Transverse colon (tissue), 4 donors: Measurements from ENCODE around the gene DCAF4L1. TPM values are rescaled to one million over a fixed set of nuclear protein-coding genes. Genes with fewer than 3 reads are reported as not detected.

ENCODE experiments used
- DNase-seq: peaks from one replicate; pipeline ENCODE4 v3.0.0-alpha.2; 2019
- H3K27ac ChIP-seq, 4 donors: fragments of 200-600 bp; sonication (generic); 2 replicates each; pipeline ENCODE4 v1.5.1; 2016 to 2018; ENCODE audit warnings: inconsistent platforms in 4 of 4
- H3K27me3 ChIP-seq: fragments of 200-600 bp; sonication (generic); 2 replicates; pipeline ENCODE4 v1.5.1; 2017; ENCODE audit warnings: inconsistent platforms
- H3K36me3 ChIP-seq, 4 donors: fragments of 200-600 bp; sonication (generic); 2 replicates each; pipeline ENCODE4 v1.5.1; 2017 to 2019; ENCODE audit warnings: inconsistent platforms in 4 of 4
- H3K4me1 ChIP-seq, 4 donors: fragments of 200-600 bp; sonication (generic); 2 replicates each; pipeline ENCODE4 v1.5.1; 2017 to 2020; ENCODE audit warnings: inconsistent platforms in 4 of 4
- H3K4me3 ChIP-seq, 4 donors: fragments of 200-600 bp; sonication (generic); 1 replicate in 1 of 4; 2 replicates in 3 of 4; pipeline versions ENCODE4 v1.5.1 to v1.6.1; 2017 to 2019; ENCODE audit warnings: inconsistent platforms in 4 of 4
- H3K9me3 ChIP-seq, 2 donors: fragments of 200-600 bp; sonication (generic); 2 replicates each; pipeline ENCODE4 v1.5.1; 2017 to 2019; ENCODE audit warnings: inconsistent platforms in 2 of 2
- CTCF ChIP-seq, 5 experiments: fragments of 200-600 bp in 3 of 5; fragments of 450-650 bp in 2 of 5; sonication (generic) in 3 of 5; IDR thresholded peaks; 1 replicate in 2 of 5; 2 replicates in 3 of 5; pipeline ENCODE4 v1.5.1; 2016 to 2017; ENCODE audit warnings: antibody characterized with exemption in 5 of 5, inconsistent platforms in 3 of 5, mild to moderate bottlenecking in 2 of 5, moderate library complexity in 1 of 5
- EP300 ChIP-seq: sonication (generic); formaldehyde crosslinking; IDR thresholded peaks from one replicate; pipeline ENCODE4 v1.6.1; 2017; ENCODE audit warnings: antibody characterized with exemption, low read depth
- POLR2A ChIP-seq: fragments of 450-650 bp; IDR thresholded peaks from one replicate; pipeline ENCODE4 v1.6.1; 2016; ENCODE audit warnings: antibody characterized with exemption, mild to moderate bottlenecking, moderate library complexity
- POLR2AphosphoS5 ChIP-seq, 3 donors: sonication (generic); formaldehyde crosslinking; IDR thresholded peaks; one replicate each; pipeline ENCODE4 v1.6.1; 2016; ENCODE audit warnings: antibody characterized with exemption in 3 of 3
- WGBS, 2 donors: methylation state at CpG; one replicate each; pipeline ENCODE4 v1.1.5; 2018; ENCODE audit warnings: low coverage in 1 of 2; 5-methylcytosine and 5-hydroxymethylcytosine counted together
- in situ Hi-C, 4 donors: fragments of 200-750 bp; cut with MboI; loops; one replicate each; pipeline versions ENCODE4 v1.15.0 to v1.15.1; 2017; ENCODE audit warnings: low sequenced_read_pairs in 3 of 4, low pct_ligation_motif_present in 1 of 4, low pct_unique_long_range_greater_than_20kb in 1 of 4
- intact Hi-C: fragments of 100-400 bp; cut with DNase I; formaldehyde crosslinking; loops from one replicate; pipeline ENCODE4 v1.15.1; 2023; ENCODE audit warnings: low total_unique reads
- total RNA-seq, 4 donors: library from RNA; depleted of rRNA; stranded (reverse); fragments of >200 nt; gene quantifications; one replicate each; pipeline ENCODE4 v1.1.0, GENCODE V29; 2016

The DCAF4L1 gene
- total RNA-seq, 4 donors from 2014 or later = 0.14 to 0.32 TPM; not detected in 2

- WGBS, 2 donors = 95% methylated on average over 4 of the region's 4 CpGs; no CpG with 5 or more reads in 1 of the 2 donors
- H3K36me3 ChIP-seq = no peaks in the 10 kb centered on the region
- intact Hi-C loops (no loop called here), in situ Hi-C loops (no loop called here)
- no peak for DNase-seq
- TF ChIP-seq CTCF (IDR thresholded peaks at IDR 0.05) = peak in 2 of 5 experiments; percentile 19 to 22
- TF ChIP-seq EP300 = no peak
- no peak overlapping the region for H3K4me3 ChIP-seq
- no peak overlapping the region for H3K27ac ChIP-seq
- H3K4me1 ChIP-seq = no peaks in the 10 kb centered on the region
- no peaks in the 10 kb centered on the region for H3K9me3 ChIP-seq
- no peaks in the 10 kb centered on the region for H3K27me3 ChIP-seq
Measured at GRCh38 chr4:41963105-41963504, 18.5 kb upstream of the DCAF4L1 start.

- DNase-seq = no peak
- TF ChIP-seq EP300 (no peak), CTCF (IDR thresholded peaks at IDR 0.05) (no peak), POLR2A (no peak), POLR2AphosphoS5 (IDR thresholded peaks at IDR 0.05) (no peak)
- Histone ChIP-seq H3K9me3 (no peaks in the 10 kb centered on the region), H3K4me3 (no peak overlapping the region), H3K36me3 (no peaks in the 10 kb centered on the region), H3K27me3 (no peaks in the 10 kb centered on the region), H3K27ac (no peak overlapping the region), H3K4me1 (no peaks in the 10 kb centered on the region)
- 98 to 100% methylated on average over 1 of the region's 1 CpG for WGBS, 2 donors
- intact Hi-C loops = no loop called here
- in situ Hi-C loops = no loop called here
Measured at GRCh38 chr4:41964401-41964800, 17.2 kb upstream of the DCAF4L1 start.

GRCh38 chr4:41967392-41967791, 14.2 kb upstream of the DCAF4L1 start:
- Histone ChIP-seq H3K4me3 (no peak overlapping the region), H3K27ac (no peak overlapping the region), H3K36me3 (no peaks in the 10 kb centered on the region), H3K9me3 (no peaks in the 10 kb centered on the region), H3K27me3 (no peaks in the 10 kb centered on the region), H3K4me1 (no peaks in the 10 kb centered on the region)
- intact Hi-C loops (no loop called here), in situ Hi-C loops (no loop called here)
- no peak for TF ChIP-seq POLR2AphosphoS5 (IDR thresholded peaks at IDR 0.05)
- TF ChIP-seq EP300 = no peak
- no peak for TF ChIP-seq CTCF (IDR thresholded peaks at IDR 0.05)
- no peak for TF ChIP-seq POLR2A
- DNase-seq = no peak
- 80 to 83% methylated on average over 1 to 2 of the region's 2 CpGs for WGBS, 2 donors

GRCh38 chr4:41969671-41970070, 11.9 kb upstream of the DCAF4L1 start:
- no peaks in the 10 kb centered on the region for H3K27me3 ChIP-seq

More at GRCh38 chr4:41969671-41970070, 11.9 kb upstream of the DCAF4L1 start:
- Histone ChIP-seq H3K36me3 (no peaks in the 10 kb centered on the region), H3K9me3 (no peaks in the 10 kb centered on the region), H3K27ac (no peak overlapping the region), H3K4me1 (no peaks in the 10 kb centered on the region), H3K4me3 (no peak overlapping the region)
- no peak for TF ChIP-seq EP300
- TF ChIP-seq POLR2A = no peak
- no peak for TF ChIP-seq CTCF (IDR thresholded peaks at IDR 0.05)
- TF ChIP-seq POLR2AphosphoS5 (IDR thresholded peaks at IDR 0.05) = no peak
- no peak for DNase-seq
- in situ Hi-C loops = no loop called here
- intact Hi-C loops = no loop called here
